Fibroblast of lung (primary cell): ENCODE measurements around the gene CAPN9. TPM values are rescaled to one million over a fixed set of nuclear protein-coding genes. Genes with fewer than 3 reads are reported as not detected.

Source experiments
- DNase-seq, 2 donors: peaks; one replicate each; pipeline versions ENCODE4 v3.0.0 to v3.0.0-alpha.2; 2010; ENCODE audit warnings: low read depth in 2 of 2
- H2AFZ ChIP-seq: 2 replicates; pipeline ENCODE4 v1.5.1; 2012; ENCODE audit warnings: low read length, control low read depth, inconsistent platforms
- H3K27ac ChIP-seq: 2 replicates; pipeline ENCODE4 v1.5.1; 2011; ENCODE audit warnings: low read length, control low read depth; ENCODE audit not compliant: insufficient read depth
- H3K27me3 ChIP-seq: 2 replicates; pipeline ENCODE4 v1.5.1; 2011; ENCODE audit warnings: mild to moderate bottlenecking, low read length; ENCODE audit not compliant: control insufficient read depth, insufficient read depth
- H3K36me3 ChIP-seq: 2 replicates; pipeline ENCODE4 v1.5.1; 2011; ENCODE audit warnings: low read length; ENCODE audit not compliant: control insufficient read depth, insufficient read depth
- H3K4me1 ChIP-seq: 2 replicates; pipeline ENCODE4 v1.5.1; 2011; ENCODE audit warnings: low read length; ENCODE audit not compliant: control insufficient read depth, insufficient read depth; ENCODE audit errors: extremely low read depth
- H3K4me2 ChIP-seq: 2 replicates; pipeline ENCODE4 v1.5.1; 2011; ENCODE audit warnings: low read length, control low read depth; ENCODE audit not compliant: insufficient read depth; ENCODE audit errors: extremely low read depth
- H3K4me3 ChIP-seq, 4 experiments: fragments of 200-600 bp in 1 of 4; sonication (generic) in 1 of 4; replicated peaks in 1 of 4; 2 replicates each; pipeline ENCODE4 v1.5.1; 2011 to 2016; ENCODE audit warnings: low read length in 4 of 4, low read depth in 3 of 4, mild to moderate bottlenecking in 3 of 4, control low read depth in 2 of 4, inconsistent platforms in 1 of 4, mixed read lengths in 1 of 4; ENCODE audit not compliant: insufficient read depth in 1 of 4; ENCODE audit errors: control extremely low read depth in 1 of 4
- H3K79me2 ChIP-seq: 2 replicates; pipeline ENCODE4 v1.5.1; 2012; ENCODE audit warnings: mild to moderate bottlenecking, low read length, inconsistent platforms; ENCODE audit not compliant: control insufficient read depth, insufficient read depth
- H3K9ac ChIP-seq: 2 replicates; pipeline ENCODE4 v1.5.1; 2011; ENCODE audit warnings: mild to moderate bottlenecking, low read length, control low read depth; ENCODE audit not compliant: insufficient read depth
- H3K9me3 ChIP-seq: 2 replicates; pipeline ENCODE4 v1.5.1; 2012; ENCODE audit warnings: low read depth, low read length; ENCODE audit not compliant: control insufficient read depth, insufficient read depth
- H4K20me1 ChIP-seq: 2 replicates; pipeline ENCODE4 v1.5.1; 2011; ENCODE audit warnings: low read length; ENCODE audit not compliant: control insufficient read depth, insufficient read depth; ENCODE audit errors: extremely low read depth
- EZH2 ChIP-seq: IDR thresholded peaks from 2 replicates; pipeline ENCODE4 v1.5.1; 2012; ENCODE audit warnings: low read length, control low read depth, mild to moderate bottlenecking; ENCODE audit errors: missing control alignments
- polyA plus RNA-seq, 2 donors: library from polyadenylated mRNA; depleted of rRNA in 1 of 2; stranded (reverse) in 1 of 2; unstranded in 1 of 2; fragments of >200 nt; gene quantifications; 2 replicates each; pipeline ENCODE4 v1.2.1, GENCODE V29; 2011 to 2012; ENCODE audit warnings: missing spikeins in 1 of 2
- total RNA-seq: library from RNA; depleted of rRNA; stranded (reverse); fragments of >200 nt; gene quantifications from 2 replicates; pipeline ENCODE4 v1.2.1, GENCODE V29; 2014
- TF ChIP-seq, protein P1 (sequence below), 2 donors: IDR thresholded peaks in 1 of 2; conservative IDR thresholded peaks in 1 of 2; 1 replicate in 1 of 2; 2 replicates in 1 of 2; pipeline ENCODE4 v1.5.1; 2011 to 2012; ENCODE audit warnings: low read length in 2 of 2, control low read depth in 1 of 2, inconsistent platforms in 1 of 2, low read depth in 1 of 2, mild to moderate bottlenecking in 1 of 2

CAPN9 gene
- total and polyA plus RNA-seq, 2 donors (not counting 1 experiment from before 2014, with no cell fraction given) = 0.17 TPM; not detected in 1

DNA sequence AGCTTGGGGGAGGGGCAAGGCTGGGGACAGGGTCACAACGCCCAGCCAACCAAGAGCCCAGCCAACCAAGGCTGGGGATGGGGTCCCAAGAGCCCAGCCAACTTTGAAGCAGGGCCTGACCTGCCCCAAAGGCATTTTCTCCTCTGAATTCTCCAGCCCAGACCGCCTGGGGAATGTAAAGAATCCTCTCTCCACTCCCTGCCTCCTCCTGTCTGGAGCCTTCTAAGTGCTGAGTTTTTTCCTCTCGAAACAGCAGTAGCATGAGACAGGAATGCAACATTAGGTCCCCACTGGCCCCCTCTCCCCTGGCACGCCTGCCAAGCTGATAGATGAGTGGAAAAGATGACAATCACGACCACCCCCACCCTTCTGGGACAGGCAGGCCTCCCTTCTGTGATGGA, 104.1 kb downstream of the CAPN9 start:
- no peak overlapping the region for H3K4me2 ChIP-seq
- peak in 1 of 2 donors; percentile 95 for DNase-seq
- no peak overlapping the region for H2AFZ ChIP-seq
- H3K9ac ChIP-seq = no peak overlapping the region
- TF ChIP-seq, protein P1, sequence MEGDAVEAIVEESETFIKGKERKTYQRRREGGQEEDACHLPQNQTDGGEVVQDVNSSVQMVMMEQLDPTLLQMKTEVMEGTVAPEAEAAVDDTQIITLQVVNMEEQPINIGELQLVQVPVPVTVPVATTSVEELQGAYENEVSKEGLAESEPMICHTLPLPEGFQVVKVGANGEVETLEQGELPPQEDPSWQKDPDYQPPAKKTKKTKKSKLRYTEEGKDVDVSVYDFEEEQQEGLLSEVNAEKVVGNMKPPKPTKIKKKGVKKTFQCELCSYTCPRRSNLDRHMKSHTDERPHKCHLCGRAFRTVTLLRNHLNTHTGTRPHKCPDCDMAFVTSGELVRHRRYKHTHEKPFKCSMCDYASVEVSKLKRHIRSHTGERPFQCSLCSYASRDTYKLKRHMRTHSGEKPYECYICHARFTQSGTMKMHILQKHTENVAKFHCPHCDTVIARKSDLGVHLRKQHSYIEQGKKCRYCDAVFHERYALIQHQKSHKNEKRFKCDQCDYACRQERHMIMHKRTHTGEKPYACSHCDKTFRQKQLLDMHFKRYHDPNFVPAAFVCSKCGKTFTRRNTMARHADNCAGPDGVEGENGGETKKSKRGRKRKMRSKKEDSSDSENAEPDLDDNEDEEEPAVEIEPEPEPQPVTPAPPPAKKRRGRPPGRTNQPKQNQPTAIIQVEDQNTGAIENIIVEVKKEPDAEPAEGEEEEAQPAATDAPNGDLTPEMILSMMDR (conservative IDR thresholded peaks at IDR 0.05 in 1 of 2, IDR thresholded peaks at IDR 0.05 in 1 of 2; ENCODE audit: low read depth in 1 of 2, low read length in 2 of 2) = no peak
- TF ChIP-seq EZH2 = no peak
- no peaks in the 10 kb centered on the region for H3K9me3 ChIP-seq
- H3K27ac ChIP-seq = no peak overlapping the region
- peaks cover 22% of the 10 kb centered on the region for H3K79me2 ChIP-seq
- peaks cover 28% of the 10 kb centered on the region for H3K4me1 ChIP-seq
- peaks cover 5% of the 10 kb centered on the region for H3K36me3 ChIP-seq
- H4K20me1 ChIP-seq = no peaks in the 10 kb centered on the region
- no peaks in the 10 kb centered on the region for H3K27me3 ChIP-seq
- no peak overlapping the region for H3K4me3 ChIP-seq

Other genes with a start within 250 kb of the CAPN9 start
- gene COG2, start 104.9 kb upstream of the CAPN9 start, total RNA-seq = 21.5 and 22.3 TPM in 2 replicates
- gene COG2, start 104.9 kb upstream of the CAPN9 start, polyA plus RNA-seq = 14.2 and 15.4 TPM in 2 replicates
- gene AGT, start 33.3 kb upstream of the CAPN9 start, total RNA-seq = 10.6 and 14.1 TPM in 2 replicates
- 0.38 and 3.7 TPM in 2 replicates for gene AGT, start 33.3 kb upstream of the CAPN9 start, polyA plus RNA-seq
- 39.5 and 57.8 TPM in 2 replicates for gene C1orf198, start 121.1 kb downstream of the CAPN9 start, total RNA-seq
- gene C1orf198, start 121.1 kb downstream of the CAPN9 start, polyA plus RNA-seq = 90.1 and 215 TPM in 2 replicates
- gene TTC13, start 231.5 kb downstream of the CAPN9 start, total RNA-seq = 9.0 and 16.2 TPM in 2 replicates
- gene TTC13, start 231.5 kb downstream of the CAPN9 start, polyA plus RNA-seq = 6.5 and 8.0 TPM in 2 replicates
- gene ARV1, start 231.7 kb downstream of the CAPN9 start, total RNA-seq = 13.6 and 16.8 TPM in 2 replicates
- gene ARV1, start 231.7 kb downstream of the CAPN9 start, polyA plus RNA-seq = 29.0 and 38.7 TPM in 2 replicates